NCI-H524 treated with DMSO at 0.1 percent for 48 hours (cell line): Measurements from ENCODE around the gene OR51F1.
"Not testable (repeated sequence)": the region's sequence is repeated elsewhere in the genome, so short reads cannot be mapped to it uniquely, and the experiment has no call there.

Source experiments
- DNase-seq: peaks from one replicate; lab custom pipeline; 2025; lab: John Stamatoyannopoulos, UW

The OR51F1 gene

GRCh38 chr11:4769838-4770237 is at the start of gene OR51F1:
TSS of gene OR51F1 (minus strand) at chr11:4769938. CDS start at chr11:4769938, 0 bp downstream.
- no peak for DNase-seq

- no peak for DNase-seq
Observed at GRCh38 chr11:4809246-4809645, 39.5 kb upstream of the OR51F1 start.

GRCh38 chr11:4808476-4808875 is 38.7 kb upstream of the OR51F1 start:
- no peak for DNase-seq

- no peak for DNase-seq
Observed at GRCh38 chr11:4804280-4804679, 34.5 kb upstream of the OR51F1 start, which contains the start of gene OR52R1. TSS of gene OR52R1 (minus strand) at chr11:4804380. CDS start at chr11:4804380, 0 bp downstream.

- not testable (repeated sequence) for DNase-seq
Observed at GRCh38 chr11:4801316-4801715, 31.6 kb upstream of the OR51F1 start.

- DNase-seq = no peak
Observed at GRCh38 chr11:4798427-4799183, 28.9 kb upstream of the OR51F1 start.

- DNase-seq = no peak
Observed at GRCh38 chr11:4797206-4797605, 27.5 kb upstream of the OR51F1 start.

GRCh38 chr11:4782454-4782853 is 12.7 kb upstream of the OR51F1 start:
- DNase-seq = no peak

- DNase-seq = no peak
Observed at GRCh38 chr11:4768094-4768493, 1.6 kb downstream of the OR51F1 start.

- DNase-seq = no peak
Observed at GRCh38 chr11:4766420-4767043, 3.2 kb downstream of the OR51F1 start.

- DNase-seq = no peak
Observed at GRCh38 chr11:4763096-4763495, 6.6 kb downstream of the OR51F1 start.

GRCh38 chr11:4751201-4751600 is 18.5 kb downstream of the OR51F1 start:
- DNase-seq = no peak

GRCh38 chr11:4748438-4748837 is 21.3 kb downstream of the OR51F1 start:
- DNase-seq = no peak

GRCh38 chr11:4740735-4741134 is 29.0 kb downstream of the OR51F1 start:
- no peak for DNase-seq

GRCh38 chr11:4727171-4727570 is 42.6 kb downstream of the OR51F1 start:
- no peak for DNase-seq

GRCh38 chr11:4722616-4723534 is 46.9 kb downstream of the OR51F1 start:
- not testable (repeated sequence) for DNase-seq
